ENCODE results near the gene C16orf54. TPM values are rescaled to one million over a fixed set of nuclear protein-coding genes. Genes with fewer than 3 reads are reported as not detected.
A peak's percentile ranks its signal among the peaks of the same experiment; 100 is the strongest.
"Not testable (repeated sequence)": the region's sequence is repeated elsewhere in the genome, so short reads cannot be mapped to it uniquely, and the experiment has no call there.

The C16orf54 gene, protein sequence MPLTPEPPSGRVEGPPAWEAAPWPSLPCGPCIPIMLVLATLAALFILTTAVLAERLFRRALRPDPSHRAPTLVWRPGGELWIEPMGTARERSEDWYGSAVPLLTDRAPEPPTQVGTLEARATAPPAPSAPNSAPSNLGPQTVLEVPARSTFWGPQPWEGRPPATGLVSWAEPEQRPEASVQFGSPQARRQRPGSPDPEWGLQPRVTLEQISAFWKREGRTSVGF
- 6.1 TPM for polyA plus RNA-seq (2012; ENCODE audit: insufficient read depth, insufficient read length)

DNA sequence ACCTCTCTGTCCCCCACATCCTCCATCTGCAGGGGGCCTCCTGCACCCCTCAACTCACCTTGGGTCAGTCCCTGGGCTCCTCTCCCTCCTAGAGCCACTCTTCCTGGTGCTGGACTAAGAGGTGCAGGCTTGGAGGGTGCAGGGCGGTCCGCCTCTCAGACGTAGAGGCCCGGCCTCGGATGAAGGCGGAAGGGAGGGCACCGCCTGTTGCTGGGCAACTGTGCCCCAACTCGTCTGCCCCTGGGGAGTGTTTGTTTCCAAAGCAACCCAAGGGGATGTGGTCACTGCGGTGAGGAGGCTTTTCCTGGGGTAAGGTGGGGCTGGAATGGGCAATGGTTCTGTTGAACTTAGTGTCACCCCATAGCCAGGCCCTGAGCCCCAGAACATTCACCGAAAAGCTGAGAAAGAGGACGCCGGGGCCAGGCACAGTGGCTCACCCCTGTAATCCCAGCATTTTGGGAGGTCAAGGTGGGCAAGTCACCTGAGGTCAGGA, at the start of gene C16orf54:
C16orf54 (minus strand) TSS at position 138 of the 493 bp plus-strand sequence. CDS start 1,039 bp downstream, outside the sequence.
- peak; percentile 96 for DNase-seq (ENCODE audit: low read depth, low spot score)
- H3K4me3 ChIP-seq (ENCODE audit: low read length): peak within 1 kb of the TSS; percentile 86

DNA sequence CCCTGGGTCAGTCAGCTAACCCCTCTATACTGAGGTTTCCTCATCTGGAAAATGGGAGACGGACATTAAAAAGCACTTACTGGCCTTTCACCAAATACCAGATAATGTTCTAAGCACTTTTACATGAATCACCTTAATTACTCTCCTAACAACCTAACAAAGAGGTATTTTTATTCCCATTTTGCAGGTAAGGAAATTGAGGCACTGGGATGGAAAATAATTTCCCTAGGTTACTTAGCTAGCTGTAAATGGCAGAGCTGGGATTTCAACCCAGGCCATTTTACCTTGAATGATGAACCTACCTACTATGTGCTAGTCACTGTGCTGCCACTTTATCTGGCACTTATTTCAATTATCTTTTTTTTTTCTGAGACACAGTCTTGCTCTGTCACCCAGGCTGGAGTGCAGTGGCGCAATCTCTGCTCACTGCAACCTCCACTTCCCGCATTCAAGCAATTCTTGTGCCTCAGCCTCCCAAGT, 48.5 kb upstream of the C16orf54 start:
- no peak for DNase-seq (ENCODE audit: low read depth, low spot score)
- H3K4me3 ChIP-seq (ENCODE audit: low read length): no peak overlapping the region

DNA sequence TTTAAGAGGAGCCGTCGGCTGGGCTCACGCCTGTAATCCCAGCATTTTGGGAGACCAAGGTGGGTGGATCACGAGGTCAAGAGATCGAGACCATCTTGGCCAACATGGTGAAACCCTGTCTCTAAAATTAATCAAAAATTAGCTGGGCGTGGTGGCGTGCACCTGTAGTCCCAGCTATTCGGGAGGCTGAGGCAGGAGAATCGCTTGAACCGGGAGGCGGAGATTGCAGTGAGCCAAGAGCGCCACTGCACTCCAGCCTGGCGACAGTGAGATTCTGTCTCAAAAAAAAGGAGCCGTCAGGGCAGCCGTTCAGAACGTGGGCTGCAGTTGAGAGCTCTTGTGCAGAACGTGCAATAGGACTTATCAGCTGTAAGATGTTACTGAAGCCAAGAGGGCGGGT, 47.4 kb upstream of the C16orf54 start:
- DNase-seq (ENCODE audit: low read depth, low spot score); H3K4me3 ChIP-seq (ENCODE audit: low read length): not testable (repeated sequence)

DNA sequence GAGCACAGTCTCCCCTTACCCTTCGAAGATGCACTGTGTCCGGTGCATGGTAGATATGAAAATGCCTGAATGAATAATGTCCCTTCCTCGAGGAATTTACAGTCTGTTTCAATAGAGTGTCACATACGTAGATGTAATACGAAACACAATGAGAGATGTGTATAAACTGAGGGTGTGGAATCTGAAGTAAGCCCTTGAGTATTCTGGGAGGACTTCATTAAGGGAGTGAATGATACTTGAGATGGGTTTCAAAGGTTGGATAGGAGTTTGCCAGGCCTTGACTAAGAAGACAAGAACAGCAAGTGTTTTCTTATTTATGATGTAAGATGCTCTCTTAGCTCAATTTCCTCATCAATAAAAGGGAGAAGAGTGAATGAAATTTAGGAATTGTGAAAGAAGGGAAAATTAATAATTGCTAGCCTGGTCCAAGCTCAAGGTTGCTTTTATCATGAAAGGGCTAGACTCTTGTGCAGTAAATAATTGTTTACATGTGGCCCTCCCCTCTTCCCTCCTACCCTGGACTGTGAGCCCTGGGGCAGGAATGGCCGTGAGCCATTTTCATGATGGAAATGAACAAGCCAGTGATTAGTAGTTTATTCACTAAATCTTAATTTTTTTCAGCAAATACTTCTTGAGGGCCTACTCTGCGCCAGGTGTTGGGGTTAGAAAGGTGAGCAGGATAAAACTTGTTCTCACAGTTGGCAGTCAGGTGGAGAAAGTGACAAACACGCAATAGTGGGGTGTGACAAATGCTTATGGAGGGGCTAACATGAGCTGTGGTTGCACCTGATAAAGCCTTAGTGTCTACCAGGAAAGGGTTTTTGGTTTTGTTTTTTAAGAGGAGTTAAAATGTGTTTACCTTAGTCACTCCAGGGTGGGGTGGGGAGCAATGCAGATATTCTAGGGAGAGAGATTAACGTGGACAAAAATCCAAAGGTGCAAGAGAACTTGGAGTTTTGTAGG, 46.3 kb upstream of the C16orf54 start:
- H3K4me3 ChIP-seq (ENCODE audit: low read length): peak overlapping the region; percentile 93
- DNase-seq (ENCODE audit: low read depth, low spot score): no peak

DNA sequence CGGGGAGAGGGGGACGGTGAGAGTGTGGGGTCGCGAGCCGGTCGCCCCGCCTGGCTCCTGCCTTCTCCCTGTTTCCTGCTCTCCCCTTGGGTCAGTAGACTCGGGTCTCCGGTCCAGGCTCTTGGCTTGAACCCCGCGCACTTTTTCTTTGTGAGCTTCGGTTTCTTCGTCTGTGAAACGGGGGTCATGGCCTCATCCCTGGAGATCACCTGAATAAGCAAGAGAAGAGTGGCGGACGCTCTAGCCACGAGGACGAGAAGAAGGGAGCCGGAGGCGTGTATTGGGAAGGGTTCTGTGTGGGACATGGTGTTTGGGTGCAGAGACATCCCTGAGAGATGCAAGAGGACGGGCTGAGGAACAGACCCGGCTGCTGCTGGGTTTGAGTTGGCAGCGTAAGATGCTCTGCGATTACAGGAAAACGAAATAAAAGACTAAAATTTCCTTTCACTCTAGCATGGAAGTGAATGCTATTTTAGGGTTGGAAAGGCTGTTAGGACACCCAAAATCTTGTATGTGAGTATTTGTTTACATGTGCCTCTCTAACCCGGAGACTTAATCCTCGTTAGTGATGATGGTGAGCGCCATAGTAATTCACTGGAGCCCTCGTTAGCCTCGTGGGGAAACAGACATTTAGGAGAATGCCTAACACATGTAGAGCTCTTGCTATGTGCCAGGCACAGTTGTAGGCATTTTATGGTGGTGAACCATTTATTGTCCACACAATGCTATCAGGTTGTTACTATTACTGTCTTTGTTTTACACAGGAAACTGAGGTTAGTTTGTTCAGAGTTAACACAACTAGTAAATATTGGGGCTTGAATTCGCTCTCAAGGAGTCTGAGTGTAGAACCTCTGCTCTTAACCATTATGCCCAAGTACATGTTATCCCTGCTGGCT, 45.4 kb upstream of the C16orf54 start:
- no peak for DNase-seq (ENCODE audit: low read depth, low spot score)
- peak overlapping the region; percentile 93 for H3K4me3 ChIP-seq (ENCODE audit: low read length)

DNA sequence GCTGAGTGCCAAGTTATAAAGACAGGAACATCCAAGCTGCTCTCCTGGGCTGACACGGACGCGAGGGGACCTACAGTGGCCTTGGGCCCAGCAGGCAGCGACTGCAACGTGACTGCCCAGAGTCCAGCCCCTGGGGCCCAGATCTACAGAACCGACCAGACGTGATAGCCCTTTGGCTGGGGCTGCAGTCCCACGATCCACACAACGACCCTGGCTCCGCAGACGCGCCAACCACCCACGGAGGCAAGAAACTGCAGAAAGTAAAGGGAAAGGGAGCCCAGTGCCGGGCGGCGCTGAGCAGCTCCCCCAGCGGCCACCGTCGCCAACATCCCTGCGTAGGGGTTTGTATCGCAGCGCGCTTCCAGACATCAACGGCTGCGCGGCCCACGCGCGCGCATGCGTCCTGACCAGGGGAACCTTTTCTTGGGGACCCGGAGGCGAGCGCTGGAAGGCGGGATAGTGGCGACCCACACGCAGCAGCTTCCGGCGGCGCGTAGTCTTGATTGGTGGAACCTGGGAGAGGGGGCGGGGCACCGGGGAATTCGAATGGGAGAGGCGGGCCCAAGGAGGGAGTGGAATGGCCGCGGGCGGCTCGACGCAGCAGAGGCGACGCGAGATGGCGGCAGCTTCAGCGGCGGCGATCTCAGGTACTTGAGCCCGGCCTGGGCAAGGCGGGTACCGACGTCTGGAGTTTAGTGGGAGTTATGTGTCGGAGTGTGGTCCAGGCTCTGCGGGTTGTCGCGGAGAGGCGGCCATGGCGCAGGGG, 44.6 kb upstream of the C16orf54 start, which contains the start of gene KIF22:
KIF22 (plus strand) TSS at position 569 of the 766 bp plus-strand sequence; CDS start at position 578, 9 bp downstream.
- H3K4me3 ChIP-seq (ENCODE audit: low read length): peak within 1 kb of the TSS; percentile 93
- DNase-seq (ENCODE audit: low read depth, low spot score): peak; percentile 98

DNA sequence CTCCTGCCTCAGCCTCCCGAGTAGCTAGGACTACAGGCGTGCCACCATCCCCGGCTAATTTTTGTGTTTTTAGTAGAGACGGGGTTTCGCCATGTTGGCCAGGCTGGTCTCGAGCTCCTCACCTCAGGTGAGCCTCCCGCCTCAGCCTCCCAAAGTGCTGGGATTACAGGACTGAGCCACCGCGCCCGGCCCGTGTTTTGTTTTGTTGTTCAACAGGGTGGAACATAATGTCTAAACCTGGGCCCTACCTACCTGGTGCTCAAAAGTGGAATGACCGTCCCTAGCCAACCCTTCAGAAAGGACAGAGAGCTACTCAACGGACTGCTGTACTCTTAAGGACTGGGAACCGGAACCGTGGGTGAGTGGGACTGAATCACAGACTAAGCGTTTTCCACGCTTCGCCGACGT, 44.0 kb upstream of the C16orf54 start:
- peak overlapping the region; percentile 93 for H3K4me3 ChIP-seq (ENCODE audit: low read length)
- no peak for DNase-seq (ENCODE audit: low read depth, low spot score)

DNA sequence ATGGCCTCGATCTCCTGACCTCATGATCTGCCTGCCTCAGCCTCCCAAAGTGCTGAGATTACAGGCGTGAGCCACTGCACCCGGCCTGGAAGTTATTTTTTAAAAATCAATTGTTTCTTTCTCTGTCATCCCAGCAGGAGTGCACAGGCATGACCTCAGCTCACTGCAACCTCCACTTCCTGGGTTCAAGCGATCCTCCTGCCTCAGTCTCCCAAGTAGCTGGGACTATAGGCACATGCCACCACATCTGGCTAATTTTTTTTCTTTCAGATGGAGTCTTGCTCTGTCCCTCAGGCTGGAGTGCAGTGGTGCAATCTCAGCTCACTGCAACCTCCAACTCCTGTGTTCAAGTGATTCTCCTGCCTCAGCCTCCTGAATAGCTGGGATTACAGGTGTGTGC, 41.4 kb upstream of the C16orf54 start:
- not testable (repeated sequence) for DNase-seq (ENCODE audit: low read depth, low spot score); H3K4me3 ChIP-seq (ENCODE audit: low read length)

DNA sequence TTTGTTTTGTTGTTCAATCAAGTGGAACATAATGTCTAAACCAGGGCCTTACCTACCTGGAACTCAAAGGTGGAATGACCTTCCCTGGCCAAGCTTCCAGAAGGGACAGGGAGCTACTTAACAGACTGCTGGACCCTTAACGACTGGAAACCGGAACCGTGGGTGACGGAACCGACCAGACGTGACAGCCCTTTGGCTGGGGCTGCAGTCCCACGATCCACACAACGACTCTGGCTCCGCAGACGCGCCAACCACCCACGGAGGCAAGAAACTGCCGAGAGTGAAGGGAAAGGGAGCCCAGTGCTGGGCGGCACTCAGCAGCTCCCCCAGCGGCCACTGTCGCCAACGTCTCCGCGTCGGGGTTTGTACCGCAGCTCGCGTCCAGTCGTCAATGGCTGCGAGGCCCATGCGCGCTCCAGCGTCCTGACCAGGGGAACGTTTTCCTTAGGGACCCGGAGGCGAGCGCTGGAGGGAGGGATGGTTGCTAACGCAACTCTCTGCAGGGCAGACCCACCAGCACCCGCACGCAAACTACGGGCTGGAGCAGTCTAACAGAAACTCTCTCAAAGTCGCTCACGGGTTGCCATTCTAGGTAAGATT, 39.2 kb upstream of the C16orf54 start:
- H3K4me3 ChIP-seq (ENCODE audit: low read length): no peak overlapping the region
- DNase-seq (ENCODE audit: low read depth, low spot score): no peak

DNA sequence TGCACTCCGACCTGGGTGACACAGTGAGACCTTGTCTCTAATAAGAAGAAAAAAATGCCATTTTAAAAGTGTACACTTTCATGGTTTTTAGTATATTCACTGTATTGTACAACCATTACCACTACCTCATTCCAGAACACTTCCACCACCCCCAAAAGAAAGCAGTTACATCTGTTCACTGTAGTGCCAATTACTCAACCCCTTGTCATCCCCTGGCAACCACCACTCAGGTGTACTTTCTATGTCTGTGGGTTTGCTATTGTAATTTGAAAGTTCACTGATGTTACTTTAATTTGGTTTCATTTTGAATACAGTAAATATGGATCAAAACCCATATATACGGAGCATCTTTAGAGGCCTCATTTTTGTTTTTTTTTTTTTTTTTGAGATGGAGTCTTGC, 38.4 kb upstream of the C16orf54 start:
- DNase-seq (ENCODE audit: low read depth, low spot score): no peak
- no peak overlapping the region for H3K4me3 ChIP-seq (ENCODE audit: low read length)

DNA sequence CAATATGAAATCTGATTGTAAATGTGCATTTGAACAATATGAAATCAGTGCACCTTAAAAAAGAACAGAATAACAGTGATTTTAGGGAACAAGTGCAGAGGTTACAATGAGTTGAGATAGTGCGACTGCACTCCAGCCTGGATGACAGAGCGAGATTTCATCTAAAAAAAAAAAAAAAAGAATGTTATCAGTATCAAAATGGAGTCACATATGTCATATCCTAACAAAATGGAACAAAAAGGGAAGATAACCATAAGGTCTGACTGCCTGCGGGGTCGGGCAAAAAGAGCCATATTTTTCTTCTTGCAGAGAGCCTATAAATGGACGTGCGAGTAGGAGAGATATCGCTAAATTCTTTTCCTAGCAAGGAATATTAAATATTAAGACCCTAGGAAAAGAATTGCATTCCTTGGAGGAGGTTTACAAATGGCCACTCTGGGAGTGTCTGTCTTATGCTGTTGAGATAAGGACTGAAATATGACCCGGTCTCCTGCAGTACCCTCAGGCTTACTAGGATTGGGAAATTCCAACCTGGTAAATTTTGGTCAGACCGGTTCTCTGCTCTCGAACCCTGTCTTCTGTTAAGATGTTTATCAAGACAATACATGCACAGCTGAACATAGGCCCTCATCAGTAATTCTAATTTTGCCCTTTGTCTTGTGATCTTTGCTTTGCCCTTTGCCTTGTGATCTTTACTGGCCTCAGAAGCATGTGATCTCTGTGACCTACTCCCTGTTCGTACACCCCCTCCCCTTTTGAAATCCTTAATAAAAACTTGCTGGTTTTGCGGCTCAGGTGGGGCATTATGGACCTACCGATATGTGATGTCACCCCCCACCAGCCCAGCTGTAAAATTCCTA, 37.5 kb upstream of the C16orf54 start:
- H3K4me3 ChIP-seq (ENCODE audit: low read length); DNase-seq (ENCODE audit: low read depth, low spot score): not testable (repeated sequence)

DNA sequence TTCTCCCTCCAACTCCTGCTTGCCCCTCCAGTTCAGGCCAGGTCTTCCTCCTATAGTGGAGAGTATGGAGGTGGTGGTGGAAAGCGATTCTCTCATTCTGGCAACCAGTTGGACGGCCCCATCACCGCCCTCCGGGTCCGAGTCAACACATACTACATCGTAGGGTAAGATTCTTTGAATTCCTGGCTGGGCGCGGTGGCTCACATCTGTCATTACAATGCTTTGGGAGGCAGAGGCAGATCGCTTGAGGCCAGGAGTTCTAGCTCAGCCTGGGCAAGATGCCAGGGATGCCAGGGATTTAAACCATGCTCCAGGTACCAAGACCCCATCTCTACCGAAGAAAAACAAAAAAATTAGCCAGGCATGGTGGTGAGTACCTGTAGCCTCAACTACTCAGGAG, 33.7 kb upstream of the C16orf54 start:
- no peak overlapping the region for H3K4me3 ChIP-seq (ENCODE audit: low read length)
- no peak for DNase-seq (ENCODE audit: low read depth, low spot score)

DNA sequence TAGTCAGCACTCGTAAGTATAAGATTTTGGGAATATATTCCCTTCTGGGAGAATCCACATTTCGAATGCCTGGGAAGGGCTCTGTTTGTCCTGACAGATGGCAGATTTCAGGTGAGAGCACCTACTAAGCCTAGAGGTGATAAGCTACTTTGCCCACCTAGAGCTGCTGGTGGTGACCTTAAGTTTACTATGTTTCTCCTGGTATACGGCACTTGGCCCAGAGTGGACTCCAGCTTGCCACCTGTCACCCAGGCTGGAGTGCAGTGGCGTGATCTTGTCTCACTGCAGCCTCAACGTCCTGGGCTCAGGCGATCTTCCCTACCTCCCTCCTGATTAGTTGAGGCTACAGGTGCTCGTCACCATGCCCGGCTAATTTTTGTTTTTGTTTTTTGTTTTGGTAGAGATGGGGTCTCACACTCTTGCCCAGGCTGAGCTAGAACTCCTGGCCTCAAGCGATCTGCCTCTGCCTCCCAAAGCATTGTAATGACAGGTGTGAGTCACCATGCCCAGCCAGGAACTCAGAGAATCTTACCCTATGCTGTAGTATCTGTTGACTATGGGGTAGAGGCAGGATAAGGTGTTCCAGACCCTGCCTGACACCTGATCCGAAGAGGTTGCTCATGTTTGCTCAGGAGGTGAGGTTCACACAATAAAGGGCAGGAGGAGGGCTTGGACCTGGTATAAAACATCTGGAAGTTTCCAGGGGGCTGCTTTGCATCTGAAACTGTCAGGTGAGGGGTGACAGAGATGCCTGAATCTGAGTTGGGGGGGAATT, 32.0 kb upstream of the C16orf54 start, which contains the start of gene ZG16:
ZG16 (plus strand) TSS at position 681 of the 775 bp plus-strand sequence. CDS start 1,011 bp downstream, outside the sequence.
- DNase-seq (ENCODE audit: low read depth, low spot score): no peak

DNA sequence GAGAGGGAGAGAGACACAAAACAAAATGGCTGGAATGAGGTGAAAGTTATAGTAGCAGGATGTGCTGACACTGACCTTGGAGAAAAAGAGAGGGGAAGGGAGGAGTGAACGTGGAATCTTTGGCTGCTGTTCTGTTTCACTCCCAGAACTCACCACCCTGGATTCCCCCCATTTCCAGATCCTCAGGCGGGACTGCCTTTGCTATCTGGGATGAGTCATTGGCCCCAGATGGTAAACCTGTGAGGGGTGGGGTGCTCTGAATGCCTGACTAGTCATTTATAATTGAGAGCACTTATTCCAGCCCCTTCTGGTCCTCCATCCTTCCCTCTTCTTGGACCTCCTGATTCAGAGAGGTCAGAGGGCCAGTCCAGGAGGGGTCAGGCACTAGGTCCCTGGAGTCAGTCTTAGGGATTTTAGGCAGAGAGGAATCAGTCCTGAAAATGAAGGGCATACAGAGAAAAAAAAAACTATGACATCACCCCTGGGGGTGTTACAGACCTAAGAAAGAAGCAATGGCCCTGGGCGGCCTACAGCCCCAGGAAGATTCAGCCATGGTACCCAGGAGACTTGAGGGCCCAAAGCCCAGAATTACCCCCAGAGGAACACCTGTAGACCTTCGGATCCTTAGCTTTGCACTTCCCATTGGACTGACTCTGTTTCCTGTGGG, 30.1 kb upstream of the C16orf54 start:
- no peak overlapping the region for H3K4me3 ChIP-seq (ENCODE audit: low read length)
- DNase-seq (ENCODE audit: low read depth, low spot score): no peak

More for the DNA sequence above, 32.0 kb upstream of the C16orf54 start, which contains the start of gene ZG16:
- no peak within 1 kb of the TSS for H3K4me3 ChIP-seq (ENCODE audit: low read length)

DNA sequence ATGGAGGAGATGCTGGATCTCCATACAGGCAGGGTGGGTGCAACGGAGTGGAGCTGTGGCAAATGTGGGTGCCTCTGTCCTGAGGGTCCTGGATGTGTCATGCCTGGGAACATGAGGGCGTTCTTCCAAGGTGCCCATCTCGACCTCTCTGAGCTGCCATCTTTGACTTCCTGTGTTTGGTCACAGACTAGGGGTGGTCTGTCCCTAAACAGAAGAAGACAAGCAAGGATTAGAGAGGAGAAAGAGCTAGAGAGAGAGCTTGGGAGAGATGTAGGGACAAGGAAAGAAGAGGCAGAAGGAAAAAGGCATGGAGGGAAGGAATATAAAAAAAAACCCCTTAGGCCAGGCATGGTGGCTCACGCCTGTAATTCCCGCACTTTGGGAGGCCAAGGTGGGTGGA, 28.9 kb upstream of the C16orf54 start:
- DNase-seq (ENCODE audit: low read depth, low spot score): no peak
- H3K4me3 ChIP-seq (ENCODE audit: low read length): no peak overlapping the region

All from Jurkat, Clone E6-1 (cell line).